HG02885 (cell line): ENCODE data around the gene ARHGAP28.
"Not testable (repeated sequence)": the region's sequence is repeated elsewhere in the genome, so short reads cannot be mapped to it uniquely, and the experiment has no call there.

Source experiments
- ATAC-seq: cut with Tn5 transposase; IDR thresholded peaks from one replicate; pipeline ENCODE4 v1.9.1; 2021; ENCODE audit warnings: mild to moderate bottlenecking; ENCODE audit not compliant: unreplicated experiment, poor library complexity

ARHGAP28 gene

GRCh38 chr18:6800309-6800708 is 70.8 kb downstream of the ARHGAP28 start:
- ATAC-seq, result not testable (repeated sequence)

DNA sequence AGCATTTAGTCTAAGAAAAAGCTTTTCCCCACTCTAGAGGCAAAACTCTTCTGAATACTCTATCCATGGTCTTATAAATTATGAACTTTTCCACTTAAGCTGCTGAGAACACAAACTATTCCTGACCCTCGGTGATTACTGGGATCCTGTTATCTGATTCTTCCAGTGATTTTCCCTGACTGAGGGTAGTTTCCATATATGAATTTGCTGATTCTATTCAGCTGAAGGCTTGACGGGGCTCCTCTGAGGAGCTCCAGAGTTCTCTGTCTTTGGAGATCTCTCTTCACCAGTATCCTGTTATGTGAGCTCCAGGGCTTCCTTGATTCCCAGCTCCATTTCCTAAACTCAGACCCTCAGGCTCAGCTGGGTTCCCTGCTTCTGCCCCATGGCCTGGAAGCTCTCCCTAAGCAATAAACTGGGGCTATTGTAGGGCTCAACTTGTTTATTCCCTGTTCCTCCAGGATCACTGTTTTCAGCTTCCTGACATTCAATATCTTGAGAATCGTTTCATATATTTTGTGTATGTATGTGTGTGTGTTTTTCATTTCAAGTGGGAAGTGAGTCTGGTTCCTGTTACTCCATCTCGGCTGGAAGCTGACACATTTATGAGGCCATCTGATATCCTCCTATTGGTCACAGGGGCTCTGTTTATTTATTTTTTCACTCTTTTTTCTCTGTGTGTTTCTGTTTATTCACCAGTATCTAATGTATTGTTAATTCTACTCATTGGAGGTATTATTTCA is 78.2 kb downstream of the ARHGAP28 start:
- ATAC-seq, result no peak

- no peak for ATAC-seq
These were observed 80.7 kb downstream of the ARHGAP28 start for GRCh38 chr18:6810191-6810590.

- no peak for ATAC-seq
These were observed 82.3 kb downstream of the ARHGAP28 start for GRCh38 chr18:6811816-6812215.

- no peak for ATAC-seq
These were observed 85.4 kb downstream of the ARHGAP28 start for GRCh38 chr18:6814882-6815425.

- no peak for ATAC-seq
These were observed 86.6 kb downstream of the ARHGAP28 start for GRCh38 chr18:6816154-6816553.

- no peak for ATAC-seq
These were observed 89.8 kb downstream of the ARHGAP28 start for GRCh38 chr18:6819332-6819731.

GRCh38 chr18:6820314-6820713 is 90.8 kb downstream of the ARHGAP28 start:
- ATAC-seq, result no peak

GRCh38 chr18:6821356-6821755 is 91.8 kb downstream of the ARHGAP28 start:
- no peak for ATAC-seq

DNA sequence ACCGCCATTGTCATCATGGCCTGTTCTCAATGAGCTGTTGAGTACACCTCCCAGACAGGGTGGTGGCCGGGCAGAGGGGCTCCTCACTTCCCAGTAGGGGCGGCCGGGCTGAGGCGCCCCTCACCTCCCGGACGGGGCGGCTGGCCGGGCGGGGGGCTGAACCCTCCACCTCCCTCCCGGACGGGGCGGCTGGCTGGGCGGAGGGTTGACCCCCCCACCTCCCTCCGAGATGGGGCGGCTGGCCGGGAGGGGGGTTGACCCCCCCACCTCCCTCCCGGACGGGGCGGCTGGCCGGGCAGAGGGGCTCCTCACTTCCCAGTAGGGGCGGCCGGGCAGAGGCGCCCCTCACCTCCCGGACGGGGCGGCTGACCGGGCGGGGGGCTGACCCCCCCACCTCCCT is 97.6 kb downstream of the ARHGAP28 start:
- ATAC-seq, result not testable (repeated sequence)

DNA sequence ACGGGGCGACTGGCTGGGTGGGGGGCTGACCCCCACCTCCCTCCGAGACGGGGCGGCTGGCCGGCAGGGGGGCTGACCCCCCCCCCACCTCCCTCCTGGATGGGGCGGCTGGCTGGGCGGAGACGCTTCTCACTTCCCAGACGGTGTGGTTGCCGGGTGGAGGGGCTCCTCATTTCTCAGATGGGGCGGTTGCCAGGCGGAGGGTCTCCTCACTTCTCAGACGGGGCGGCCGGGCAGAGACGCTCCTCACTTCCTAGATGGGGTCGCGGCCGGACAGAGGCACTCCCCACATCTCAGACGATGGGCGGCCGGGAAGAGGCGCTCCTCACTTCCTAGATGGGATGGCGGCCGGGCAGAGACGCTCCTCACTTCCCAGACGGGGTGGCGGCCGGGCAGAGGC is 98.0 kb downstream of the ARHGAP28 start:
- not testable (repeated sequence) for ATAC-seq

GRCh38 chr18:6830916-6831315 is 101.4 kb downstream of the ARHGAP28 start:
- no peak for ATAC-seq

- ATAC-seq, result no peak
These were observed 105.8 kb downstream of the ARHGAP28 start for GRCh38 chr18:6835345-6835744.

- ATAC-seq, result no peak
These were observed 106.8 kb downstream of the ARHGAP28 start for GRCh38 chr18:6836331-6836730.

DNA sequence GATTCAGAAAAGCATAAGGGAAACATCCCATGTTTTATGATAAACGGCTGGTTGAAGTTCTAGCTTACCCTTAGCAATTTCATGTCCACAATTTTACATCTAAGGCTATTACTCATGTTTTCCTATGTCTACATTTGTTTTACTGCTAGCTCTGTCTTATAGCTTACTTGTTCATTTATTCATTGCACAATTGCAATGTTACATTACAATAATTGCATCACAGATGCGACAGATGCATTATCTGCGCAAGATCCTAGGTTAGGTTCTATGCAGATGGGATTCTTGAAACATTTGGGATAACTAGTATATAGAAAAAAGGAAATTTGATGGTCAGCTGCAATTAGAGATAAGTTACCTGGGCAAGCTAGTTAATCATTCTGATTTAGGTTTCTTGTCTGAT is 108.4 kb downstream of the ARHGAP28 start:
- no peak for ATAC-seq

DNA sequence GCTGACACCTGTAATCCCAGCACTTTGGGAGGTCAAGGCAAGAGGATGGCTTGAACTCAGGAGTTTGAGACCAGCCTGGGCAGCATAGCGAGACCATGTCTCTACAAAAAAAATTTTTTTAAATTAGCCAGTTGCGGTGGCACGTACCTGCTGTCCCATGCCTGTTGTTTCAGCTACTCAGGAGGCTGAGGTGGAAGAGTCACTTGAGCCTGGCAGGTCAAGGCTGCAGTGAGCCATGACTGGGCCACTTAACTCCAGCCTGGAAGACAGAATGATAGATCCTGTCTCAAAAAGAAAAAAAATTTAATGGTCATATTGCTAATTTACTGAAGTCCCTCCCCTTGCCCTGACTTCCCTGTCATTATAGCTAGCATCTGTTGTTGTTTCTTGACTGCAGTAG is 112.6 kb downstream of the ARHGAP28 start:
- ATAC-seq, result no peak

- no peak for ATAC-seq
These were observed 113.8 kb downstream of the ARHGAP28 start for GRCh38 chr18:6843308-6843707.

DNA sequence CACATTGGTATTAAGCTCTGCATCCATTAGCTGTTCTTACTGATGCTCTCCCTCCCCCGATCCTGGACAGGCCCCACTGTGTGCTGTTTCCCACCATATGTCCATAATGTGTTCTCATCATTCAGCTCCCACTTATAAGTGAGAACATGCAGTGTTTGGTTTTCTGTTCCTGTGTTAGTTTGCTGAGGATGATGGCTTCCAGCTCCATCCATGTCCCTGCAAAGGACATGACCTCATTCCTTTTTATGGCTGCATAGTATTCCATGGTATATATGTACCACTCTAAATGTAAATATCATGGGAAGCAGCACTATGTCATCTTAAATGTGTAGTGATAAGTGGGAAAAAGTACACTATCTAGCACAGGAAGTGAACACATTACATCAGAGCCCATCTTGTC is 116.0 kb downstream of the ARHGAP28 start:
- not testable (repeated sequence) for ATAC-seq

- ATAC-seq, result no peak
These were observed 120.9 kb downstream of the ARHGAP28 start for GRCh38 chr18:6850396-6850795.

DNA sequence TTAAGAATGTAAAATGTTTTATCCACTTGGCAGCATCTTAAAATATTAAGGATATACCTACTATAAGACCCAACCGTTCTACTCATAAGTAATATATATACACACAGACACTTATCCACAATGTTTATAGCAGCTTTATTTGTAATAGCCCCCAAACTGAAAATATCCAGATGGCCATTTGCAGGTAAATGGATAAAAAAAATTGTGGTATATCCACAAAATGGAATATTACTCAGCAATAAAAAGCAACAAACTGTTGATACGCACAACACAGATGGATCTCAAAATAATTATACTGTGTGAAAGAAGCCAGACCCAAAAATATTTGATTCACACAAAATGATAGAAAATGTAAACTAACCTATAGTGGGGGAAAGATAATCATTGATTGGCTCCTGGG is 122.0 kb downstream of the ARHGAP28 start:
- ATAC-seq, result no peak

DNA sequence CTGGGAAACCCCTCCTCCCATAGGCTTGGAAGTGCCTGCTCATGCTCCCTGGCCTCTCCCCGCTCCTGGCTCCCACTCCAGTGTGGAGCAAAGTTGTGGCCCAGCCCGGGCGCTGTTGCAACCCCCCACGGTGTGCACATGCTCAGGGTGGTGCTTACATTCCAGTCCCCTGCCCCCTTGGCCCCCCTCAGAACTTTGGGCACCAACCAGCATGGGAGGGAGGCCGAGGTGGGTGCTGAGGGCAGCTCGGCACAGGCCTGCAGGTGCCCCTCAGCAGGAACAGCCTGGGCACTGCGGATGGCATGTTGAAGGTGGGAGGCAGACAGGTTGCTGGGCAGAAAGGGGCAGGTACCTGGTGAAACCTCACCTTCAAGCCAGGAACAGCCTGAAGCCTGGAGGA is 125.3 kb downstream of the ARHGAP28 start:
- ATAC-seq, result no peak

DNA sequence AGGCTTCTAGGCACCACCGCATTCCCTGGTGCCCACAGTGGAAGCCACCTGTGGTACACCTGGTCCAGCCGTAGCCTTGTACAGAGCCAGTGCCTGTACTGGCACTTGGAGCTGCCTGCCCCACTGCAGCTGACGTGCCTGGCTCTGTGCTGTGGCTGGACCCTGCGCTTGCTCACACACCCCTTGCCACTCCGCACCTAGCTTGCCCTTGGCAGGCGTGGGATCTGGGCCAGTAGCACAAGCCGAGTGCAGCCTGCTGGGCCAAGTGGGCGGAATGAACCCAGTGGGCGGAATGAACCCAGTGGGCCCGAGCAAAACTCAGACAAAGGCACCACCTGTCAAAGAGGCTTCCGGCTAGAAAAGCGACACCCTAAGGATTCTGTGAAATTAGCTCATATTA is 126.3 kb downstream of the ARHGAP28 start:
- ATAC-seq, result no peak
